ENCODE data around the gene RPS6KB1.
A peak's percentile ranks its signal among the peaks of the same experiment; 100 is the strongest.
"Not testable (repeated sequence)": the region's sequence is repeated elsewhere in the genome, so short reads cannot be mapped to it uniquely, and the experiment has no call there.

RPS6KB1 gene

GRCh38 chr17:59954856-59955255 lies 61.9 kb downstream of the RPS6KB1 start:
- Histone ChIP-seq H3K27me3 (ENCODE audit: control insufficient read depth in 1 of 2, insufficient read depth in 2 of 2, low read length in 2 of 2) (no peaks in the 10 kb centered on the region), H3K9ac (ENCODE audit: low read length) (no peak overlapping the region), H3K27ac (ENCODE audit: low read depth, low read length) (no peak overlapping the region), H3K36me3 (ENCODE audit: insufficient read depth, low read length) (peaks cover 15% of the 10 kb centered on the region), H3K4me1 (ENCODE audit: insufficient read depth, low read length) (no peaks in the 10 kb centered on the region), H3K9me3 (ENCODE audit: low read length) (no peaks in the 10 kb centered on the region), H3K4me3 (ENCODE audit: low read depth in 1 of 2, low read length in 2 of 2) (no peak overlapping the region)

GRCh38 chr17:59959574-59959973 lies 66.7 kb downstream of the RPS6KB1 start:
- H3K27me3 ChIP-seq (ENCODE audit: control insufficient read depth in 1 of 2, insufficient read depth in 2 of 2, low read length in 2 of 2); H3K9ac ChIP-seq (ENCODE audit: low read length); H3K4me3 ChIP-seq (ENCODE audit: low read depth in 1 of 2, low read length in 2 of 2); H3K9me3 ChIP-seq (ENCODE audit: low read length); H3K27ac ChIP-seq (ENCODE audit: low read depth, low read length); H3K36me3 ChIP-seq (ENCODE audit: insufficient read depth, low read length): not testable (repeated sequence)
- peaks cover 11% of the 10 kb centered on the region for H3K4me1 ChIP-seq (ENCODE audit: insufficient read depth, low read length)

- no peaks in the 10 kb centered on the region for H3K27me3 ChIP-seq (ENCODE audit: control insufficient read depth in 1 of 2, insufficient read depth in 2 of 2, low read length in 2 of 2)
- no peak overlapping the region for H3K27ac ChIP-seq (ENCODE audit: low read depth, low read length)
- no peak overlapping the region for H3K4me3 ChIP-seq (ENCODE audit: low read depth in 1 of 2, low read length in 2 of 2)
- H3K9ac ChIP-seq (ENCODE audit: low read length): peak overlapping the region; percentile 13
- peaks cover 11% of the 10 kb centered on the region for H3K4me1 ChIP-seq (ENCODE audit: insufficient read depth, low read length)
- no peaks in the 10 kb centered on the region for H3K9me3 ChIP-seq (ENCODE audit: low read length)
- no peaks in the 10 kb centered on the region for H3K36me3 ChIP-seq (ENCODE audit: insufficient read depth, low read length)
Observed at GRCh38 chr17:59962739-59963318, 69.9 kb downstream of the RPS6KB1 start.

- Histone ChIP-seq H3K9ac (ENCODE audit: low read length) (peak overlapping the region; percentile 97), H3K4me1 (ENCODE audit: insufficient read depth, low read length) (peaks cover 11% of the 10 kb centered on the region), H3K9me3 (ENCODE audit: low read length) (no peaks in the 10 kb centered on the region), H3K36me3 (ENCODE audit: insufficient read depth, low read length) (no peaks in the 10 kb centered on the region), H3K4me3 (ENCODE audit: low read depth in 1 of 2, low read length in 2 of 2) (peak overlapping the region; percentile 79 to 98), H3K27me3 (ENCODE audit: control insufficient read depth in 1 of 2, insufficient read depth in 2 of 2, low read length in 2 of 2) (no peaks in the 10 kb centered on the region), H3K27ac (ENCODE audit: low read depth, low read length) (peak overlapping the region; percentile 96)
Observed at GRCh38 chr17:59963738-59964481, 71.0 kb downstream of the RPS6KB1 start.

GRCh38 chr17:59964482-59965328 lies 71.8 kb downstream of the RPS6KB1 start, which contains the start of gene RNFT1:
Gene RNFT1 (minus strand): TSS chr17:59964740. CDS start chr17:59964663, 77 bp downstream.
- H3K27me3 ChIP-seq (ENCODE audit: control insufficient read depth in 1 of 2, insufficient read depth in 2 of 2, low read length in 2 of 2): no peaks in the 10 kb centered on the region
- H3K27ac ChIP-seq (ENCODE audit: low read depth, low read length): peak within 1 kb of the TSS; percentile 96
- H3K9ac ChIP-seq (ENCODE audit: low read length): peak within 1 kb of the TSS; percentile 97
- peaks cover 11% of the 10 kb centered on the region for H3K4me1 ChIP-seq (ENCODE audit: insufficient read depth, low read length)
- H3K9me3 ChIP-seq (ENCODE audit: low read length): no peaks in the 10 kb centered on the region
- H3K36me3 ChIP-seq (ENCODE audit: insufficient read depth, low read length): no peaks in the 10 kb centered on the region
- H3K4me3 ChIP-seq (ENCODE audit: low read depth in 1 of 2, low read length in 2 of 2): peak within 1 kb of the TSS; percentile 79 to 98

- H3K27me3 ChIP-seq (ENCODE audit: control insufficient read depth in 1 of 2, insufficient read depth in 2 of 2, low read length in 2 of 2); H3K4me3 ChIP-seq (ENCODE audit: low read depth in 1 of 2, low read length in 2 of 2); H3K9me3 ChIP-seq (ENCODE audit: low read length); H3K36me3 ChIP-seq (ENCODE audit: insufficient read depth, low read length); H3K4me1 ChIP-seq (ENCODE audit: insufficient read depth, low read length); H3K9ac ChIP-seq (ENCODE audit: low read length); H3K27ac ChIP-seq (ENCODE audit: low read depth, low read length): not testable (repeated sequence)
Observed at GRCh38 chr17:59971771-59972170, 78.8 kb downstream of the RPS6KB1 start.

- no peaks in the 10 kb centered on the region for H3K36me3 ChIP-seq (ENCODE audit: insufficient read depth, low read length)
- H3K9me3 ChIP-seq (ENCODE audit: low read length): no peaks in the 10 kb centered on the region
- H3K9ac ChIP-seq (ENCODE audit: low read length): no peak overlapping the region
- no peaks in the 10 kb centered on the region for H3K27me3 ChIP-seq (ENCODE audit: control insufficient read depth in 1 of 2, insufficient read depth in 2 of 2, low read length in 2 of 2)
- no peaks in the 10 kb centered on the region for H3K4me1 ChIP-seq (ENCODE audit: insufficient read depth, low read length)
- no peak overlapping the region for H3K4me3 ChIP-seq (ENCODE audit: low read depth in 1 of 2, low read length in 2 of 2)
- H3K27ac ChIP-seq (ENCODE audit: low read depth, low read length): no peak overlapping the region
Observed at GRCh38 chr17:59972778-59973177, 79.9 kb downstream of the RPS6KB1 start.

- not testable (repeated sequence) for H3K9me3 ChIP-seq (ENCODE audit: low read length); H3K36me3 ChIP-seq (ENCODE audit: insufficient read depth, low read length); H3K9ac ChIP-seq (ENCODE audit: low read length); H3K4me3 ChIP-seq (ENCODE audit: low read depth in 1 of 2, low read length in 2 of 2); H3K27me3 ChIP-seq (ENCODE audit: control insufficient read depth in 1 of 2, insufficient read depth in 2 of 2, low read length in 2 of 2); H3K4me1 ChIP-seq (ENCODE audit: insufficient read depth, low read length); H3K27ac ChIP-seq (ENCODE audit: low read depth, low read length)
Observed at GRCh38 chr17:59973483-59973882, 80.6 kb downstream of the RPS6KB1 start.

GRCh38 chr17:59975166-59975565 lies 82.2 kb downstream of the RPS6KB1 start:
- not testable (repeated sequence) for H3K4me3 ChIP-seq (ENCODE audit: low read depth in 1 of 2, low read length in 2 of 2); H3K27ac ChIP-seq (ENCODE audit: low read depth, low read length); H3K9me3 ChIP-seq (ENCODE audit: low read length); H3K4me1 ChIP-seq (ENCODE audit: insufficient read depth, low read length); H3K9ac ChIP-seq (ENCODE audit: low read length); H3K36me3 ChIP-seq (ENCODE audit: insufficient read depth, low read length); H3K27me3 ChIP-seq (ENCODE audit: control insufficient read depth in 1 of 2, insufficient read depth in 2 of 2, low read length in 2 of 2)

- not testable (repeated sequence) for H3K27ac ChIP-seq (ENCODE audit: low read depth, low read length); H3K36me3 ChIP-seq (ENCODE audit: insufficient read depth, low read length); H3K9me3 ChIP-seq (ENCODE audit: low read length); H3K4me3 ChIP-seq (ENCODE audit: low read depth in 1 of 2, low read length in 2 of 2); H3K4me1 ChIP-seq (ENCODE audit: insufficient read depth, low read length); H3K9ac ChIP-seq (ENCODE audit: low read length); H3K27me3 ChIP-seq (ENCODE audit: control insufficient read depth in 1 of 2, insufficient read depth in 2 of 2, low read length in 2 of 2)
Observed at GRCh38 chr17:59996608-59997007, 103.7 kb downstream of the RPS6KB1 start.

All from muscle layer of colon (tissue), 2 donors.